Liver (tissue), 3 donors: ENCODE results near the gene OR10T2.

Experiments used
- EGR1 ChIP-seq, 2 donors: IDR thresholded peaks; 2 replicates each; pipeline ENCODE4 v1.6.1; 2016 to 2018; ENCODE audit warnings: antibody characterized with exemption in 2 of 2, low read depth in 2 of 2
- GABPA ChIP-seq, 2 donors: IDR thresholded peaks in 1 of 2; conservative IDR thresholded peaks in 1 of 2; 2 replicates each; pipeline ENCODE4 v1.6.1; 2016; ENCODE audit warnings: antibody characterized with exemption in 2 of 2, mild to moderate bottlenecking in 1 of 2, moderate library complexity in 1 of 2
- HNF4A ChIP-seq, 2 donors: conservative IDR thresholded peaks; 2 replicates each; pipeline ENCODE4 v1.6.1; 2016; ENCODE audit warnings: antibody characterized with exemption in 2 of 2, mild to moderate bottlenecking in 2 of 2
- HNF4G ChIP-seq: IDR thresholded peaks from 2 replicates; pipeline ENCODE4 v1.6.1; 2016; ENCODE audit warnings: antibody characterized with exemption
- JUND ChIP-seq, 2 donors: IDR thresholded peaks; 2 replicates each; pipeline ENCODE4 v1.6.1; 2016; ENCODE audit warnings: antibody characterized with exemption in 2 of 2
- MAX ChIP-seq: IDR thresholded peaks from 2 replicates; pipeline ENCODE4 v1.6.1; 2016; ENCODE audit warnings: antibody characterized with exemption
- RAD21 ChIP-seq, 2 donors: IDR thresholded peaks; 2 replicates each; pipeline ENCODE4 v1.6.1; 2016; ENCODE audit warnings: antibody characterized with exemption in 2 of 2, mild to moderate bottlenecking in 2 of 2
- RXRA ChIP-seq, 2 donors: IDR thresholded peaks; 2 replicates each; pipeline ENCODE4 v1.6.1; 2017 to 2018; ENCODE audit warnings: antibody characterized with exemption in 2 of 2, mild to moderate bottlenecking in 1 of 2
- TAF1 ChIP-seq: conservative IDR thresholded peaks from 2 replicates; pipeline ENCODE4 v1.6.1; 2016; ENCODE audit warnings: antibody characterized with exemption, mild to moderate bottlenecking
- YY1 ChIP-seq: IDR thresholded peaks from 2 replicates; pipeline ENCODE4 v1.6.1; 2016; ENCODE audit warnings: antibody characterized with exemption, mild to moderate bottlenecking
- ZBTB33 ChIP-seq: IDR thresholded peaks from 2 replicates; pipeline ENCODE4 v1.6.1; 2016; ENCODE audit warnings: antibody characterized with exemption
- TF ChIP-seq, protein P1 (sequence below): fragments of 150-350 bp; IDR thresholded peaks from 2 replicates; pipeline ENCODE4 v1.5.1; 2017; ENCODE audit warnings: improper control_type of control experiment, low read depth, low read length; ENCODE audit not compliant: missing input control
- TF ChIP-seq, protein P2 (sequence below): IDR thresholded peaks from 2 replicates; pipeline ENCODE4 v1.6.1; 2016; ENCODE audit warnings: antibody characterized with exemption
- TF ChIP-seq, protein P3 (sequence below): IDR thresholded peaks from 2 replicates; pipeline ENCODE4 v1.6.1; 2016; ENCODE audit warnings: antibody characterized with exemption, mild to moderate bottlenecking
- donor health status: healthy.
- donor health status: healthy.

DNA sequence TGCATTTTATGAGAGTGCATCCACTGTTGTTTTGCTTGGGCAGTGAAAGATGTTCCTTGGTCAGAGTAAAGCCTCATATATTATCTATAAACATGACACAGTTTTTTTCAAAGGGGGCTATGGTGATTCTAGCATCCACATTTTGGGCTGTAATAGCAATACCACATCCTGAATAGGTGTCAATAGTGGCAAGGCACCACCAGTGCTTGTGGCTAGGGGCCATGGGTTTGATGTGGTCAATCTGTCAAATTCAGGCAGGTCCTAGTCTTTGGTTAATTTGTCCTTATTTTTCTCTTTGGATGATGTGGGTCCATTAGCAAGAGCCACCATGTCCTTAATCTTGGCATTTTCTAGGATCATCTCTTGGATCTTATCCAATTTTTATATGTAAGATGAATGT lies 32.5 kb downstream of the OR10T2 start:
- TF ChIP-seq, protein P1, sequence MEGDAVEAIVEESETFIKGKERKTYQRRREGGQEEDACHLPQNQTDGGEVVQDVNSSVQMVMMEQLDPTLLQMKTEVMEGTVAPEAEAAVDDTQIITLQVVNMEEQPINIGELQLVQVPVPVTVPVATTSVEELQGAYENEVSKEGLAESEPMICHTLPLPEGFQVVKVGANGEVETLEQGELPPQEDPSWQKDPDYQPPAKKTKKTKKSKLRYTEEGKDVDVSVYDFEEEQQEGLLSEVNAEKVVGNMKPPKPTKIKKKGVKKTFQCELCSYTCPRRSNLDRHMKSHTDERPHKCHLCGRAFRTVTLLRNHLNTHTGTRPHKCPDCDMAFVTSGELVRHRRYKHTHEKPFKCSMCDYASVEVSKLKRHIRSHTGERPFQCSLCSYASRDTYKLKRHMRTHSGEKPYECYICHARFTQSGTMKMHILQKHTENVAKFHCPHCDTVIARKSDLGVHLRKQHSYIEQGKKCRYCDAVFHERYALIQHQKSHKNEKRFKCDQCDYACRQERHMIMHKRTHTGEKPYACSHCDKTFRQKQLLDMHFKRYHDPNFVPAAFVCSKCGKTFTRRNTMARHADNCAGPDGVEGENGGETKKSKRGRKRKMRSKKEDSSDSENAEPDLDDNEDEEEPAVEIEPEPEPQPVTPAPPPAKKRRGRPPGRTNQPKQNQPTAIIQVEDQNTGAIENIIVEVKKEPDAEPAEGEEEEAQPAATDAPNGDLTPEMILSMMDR: no peak
- TF ChIP-seq RAD21 (IDR thresholded peaks at IDR 0.05) (no peak), MAX (no peak), YY1 (no peak), TAF1 (no peak), HNF4G (no peak), JUND (IDR thresholded peaks at IDR 0.05) (no peak), EGR1 (IDR thresholded peaks at IDR 0.05; ENCODE audit: low read depth in 2 of 2) (no peak), ZBTB33 (no peak), RXRA (IDR thresholded peaks at IDR 0.05) (no peak), GABPA (IDR thresholded peaks at IDR 0.05 in 1 of 2, conservative IDR thresholded peaks at IDR 0.05 in 1 of 2) (no peak), HNF4A (conservative IDR thresholded peaks at IDR 0.05) (no peak)
- TF ChIP-seq, protein P2, sequence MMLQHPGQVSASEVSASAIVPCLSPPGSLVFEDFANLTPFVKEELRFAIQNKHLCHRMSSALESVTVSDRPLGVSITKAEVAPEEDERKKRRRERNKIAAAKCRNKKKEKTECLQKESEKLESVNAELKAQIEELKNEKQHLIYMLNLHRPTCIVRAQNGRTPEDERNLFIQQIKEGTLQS: no peak
- TF ChIP-seq, protein P3, sequence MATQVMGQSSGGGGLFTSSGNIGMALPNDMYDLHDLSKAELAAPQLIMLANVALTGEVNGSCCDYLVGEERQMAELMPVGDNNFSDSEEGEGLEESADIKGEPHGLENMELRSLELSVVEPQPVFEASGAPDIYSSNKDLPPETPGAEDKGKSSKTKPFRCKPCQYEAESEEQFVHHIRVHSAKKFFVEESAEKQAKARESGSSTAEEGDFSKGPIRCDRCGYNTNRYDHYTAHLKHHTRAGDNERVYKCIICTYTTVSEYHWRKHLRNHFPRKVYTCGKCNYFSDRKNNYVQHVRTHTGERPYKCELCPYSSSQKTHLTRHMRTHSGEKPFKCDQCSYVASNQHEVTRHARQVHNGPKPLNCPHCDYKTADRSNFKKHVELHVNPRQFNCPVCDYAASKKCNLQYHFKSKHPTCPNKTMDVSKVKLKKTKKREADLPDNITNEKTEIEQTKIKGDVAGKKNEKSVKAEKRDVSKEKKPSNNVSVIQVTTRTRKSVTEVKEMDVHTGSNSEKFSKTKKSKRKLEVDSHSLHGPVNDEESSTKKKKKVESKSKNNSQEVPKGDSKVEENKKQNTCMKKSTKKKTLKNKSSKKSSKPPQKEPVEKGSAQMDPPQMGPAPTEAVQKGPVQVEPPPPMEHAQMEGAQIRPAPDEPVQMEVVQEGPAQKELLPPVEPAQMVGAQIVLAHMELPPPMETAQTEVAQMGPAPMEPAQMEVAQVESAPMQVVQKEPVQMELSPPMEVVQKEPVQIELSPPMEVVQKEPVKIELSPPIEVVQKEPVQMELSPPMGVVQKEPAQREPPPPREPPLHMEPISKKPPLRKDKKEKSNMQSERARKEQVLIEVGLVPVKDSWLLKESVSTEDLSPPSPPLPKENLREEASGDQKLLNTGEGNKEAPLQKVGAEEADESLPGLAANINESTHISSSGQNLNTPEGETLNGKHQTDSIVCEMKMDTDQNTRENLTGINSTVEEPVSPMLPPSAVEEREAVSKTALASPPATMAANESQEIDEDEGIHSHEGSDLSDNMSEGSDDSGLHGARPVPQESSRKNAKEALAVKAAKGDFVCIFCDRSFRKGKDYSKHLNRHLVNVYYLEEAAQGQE: no peak
